Measurements from ENCODE around the gene EVPLL.
"Not testable (repeated sequence)": the region's sequence is repeated elsewhere in the genome, so short reads cannot be mapped to it uniquely, and the experiment has no call there.

DNA sequence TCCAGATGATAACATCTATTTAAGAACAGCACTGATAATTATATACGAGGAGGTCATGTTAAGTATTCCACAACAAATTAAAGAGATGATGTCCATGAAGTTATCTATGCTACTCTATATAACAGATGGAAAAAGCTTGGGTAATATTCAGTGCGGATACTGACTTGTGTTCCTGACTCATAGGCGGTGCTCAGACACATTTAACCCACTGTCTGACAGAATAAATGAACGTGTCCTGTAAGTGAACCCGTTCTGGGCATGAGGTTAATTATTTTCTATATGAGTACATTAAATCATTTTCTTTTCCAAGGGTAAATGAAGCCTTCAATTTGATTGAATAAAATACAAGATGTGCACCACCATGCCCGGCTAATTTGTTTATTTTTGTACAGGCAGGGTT, 31.7 kb downstream of the EVPLL start:
- TF ChIP-seq POLR2A, TAF1 (IDR thresholded peaks at IDR 0.05; ENCODE audit: low read depth, low read length): not testable (repeated sequence)

Data from GM12891 (cell line).